RPMI7951 (cell line): ENCODE data around the gene SEMA3G. TPM values are rescaled to one million over a fixed set of nuclear protein-coding genes. Genes with fewer than 3 reads are reported as not detected.

Experiments
- DNase-seq: peaks from one replicate; pipeline ENCODE4 v3.0.0-alpha.2; 2012; ENCODE audit warnings: low read depth
- total RNA-seq: library from RNA; depleted of rRNA; stranded (reverse); fragments of >200 nt; shearing (Covaris generic); gene quantifications from 2 replicates; pipeline ENCODE4 v1.2.3, GENCODE V29; 2014

Gene SEMA3G
- total RNA-seq, 1 experiment from 2014 or later: 0.12 TPM

- DNase-seq: no peak
These were observed 35.1 kb upstream of the SEMA3G start for GRCh38 chr3:52479877-52480575.

DNA sequence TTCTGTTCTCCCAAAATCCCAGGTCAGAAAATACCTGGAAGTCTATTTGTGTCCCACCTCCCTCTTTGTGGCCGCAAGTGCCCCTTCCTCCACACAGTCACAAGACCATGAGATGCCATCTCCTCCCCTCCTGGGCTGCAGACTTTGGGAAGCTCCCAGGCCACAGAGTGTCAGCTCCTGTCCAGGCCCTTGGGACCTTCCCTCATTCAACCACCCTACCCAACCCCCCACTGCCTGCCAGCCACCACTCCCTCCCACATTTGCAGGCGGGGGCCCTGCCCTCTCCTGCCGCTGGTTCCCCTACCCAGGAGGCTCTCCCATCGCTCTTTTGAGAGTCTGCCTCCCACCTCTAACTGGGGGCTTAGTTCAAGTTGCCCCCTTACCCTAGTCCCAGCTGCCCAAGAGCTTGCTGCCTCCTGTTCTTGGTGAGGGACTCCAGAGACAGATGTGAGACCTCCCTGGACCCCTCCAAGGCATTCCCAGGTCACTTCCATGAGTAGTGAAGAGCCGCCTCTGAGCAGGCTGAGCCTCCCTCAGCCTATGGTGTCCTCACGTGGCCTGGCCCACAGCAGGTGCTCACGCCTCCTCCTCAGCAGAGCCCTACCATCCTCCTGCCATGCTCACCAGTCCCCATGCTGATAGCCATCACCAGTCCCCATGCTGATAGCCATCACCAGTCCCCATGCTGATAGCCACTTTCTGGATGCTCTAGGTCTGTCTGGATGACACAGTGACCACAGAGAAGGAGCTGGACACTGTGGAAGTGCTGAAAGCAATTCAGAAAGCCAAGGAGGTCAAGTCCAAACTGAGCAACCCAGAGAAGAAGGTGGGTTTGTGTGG, 34.4 kb upstream of the SEMA3G start:
- DNase-seq: no peak

- DNase-seq: no peak
These were observed 32.8 kb upstream of the SEMA3G start for GRCh38 chr3:52477796-52478095.

GRCh38 chr3:52477076-52477795, 32.3 kb upstream of the SEMA3G start:
- DNase-seq: no peak

DNA sequence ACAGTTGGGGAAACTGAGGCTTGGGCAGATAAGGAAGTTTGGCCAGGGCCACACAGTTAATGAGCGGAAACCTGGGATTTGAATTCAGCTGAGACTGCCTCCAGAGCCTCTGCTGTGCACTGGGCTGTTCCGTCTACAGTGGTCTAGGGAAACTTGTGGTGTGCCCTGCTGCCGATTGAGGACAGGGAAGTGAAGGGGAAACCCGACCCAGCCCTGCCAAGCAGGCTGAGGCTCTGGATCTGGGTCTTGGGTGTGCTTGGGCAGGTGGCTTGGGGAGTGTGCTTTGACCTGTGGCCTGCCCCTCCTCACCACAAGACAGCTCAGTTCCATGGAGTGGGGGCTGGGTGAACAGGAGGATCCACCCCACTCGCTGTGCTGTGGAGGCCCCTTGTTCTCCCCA, 28.1 kb upstream of the SEMA3G start:
- DNase-seq: no peak

DNA sequence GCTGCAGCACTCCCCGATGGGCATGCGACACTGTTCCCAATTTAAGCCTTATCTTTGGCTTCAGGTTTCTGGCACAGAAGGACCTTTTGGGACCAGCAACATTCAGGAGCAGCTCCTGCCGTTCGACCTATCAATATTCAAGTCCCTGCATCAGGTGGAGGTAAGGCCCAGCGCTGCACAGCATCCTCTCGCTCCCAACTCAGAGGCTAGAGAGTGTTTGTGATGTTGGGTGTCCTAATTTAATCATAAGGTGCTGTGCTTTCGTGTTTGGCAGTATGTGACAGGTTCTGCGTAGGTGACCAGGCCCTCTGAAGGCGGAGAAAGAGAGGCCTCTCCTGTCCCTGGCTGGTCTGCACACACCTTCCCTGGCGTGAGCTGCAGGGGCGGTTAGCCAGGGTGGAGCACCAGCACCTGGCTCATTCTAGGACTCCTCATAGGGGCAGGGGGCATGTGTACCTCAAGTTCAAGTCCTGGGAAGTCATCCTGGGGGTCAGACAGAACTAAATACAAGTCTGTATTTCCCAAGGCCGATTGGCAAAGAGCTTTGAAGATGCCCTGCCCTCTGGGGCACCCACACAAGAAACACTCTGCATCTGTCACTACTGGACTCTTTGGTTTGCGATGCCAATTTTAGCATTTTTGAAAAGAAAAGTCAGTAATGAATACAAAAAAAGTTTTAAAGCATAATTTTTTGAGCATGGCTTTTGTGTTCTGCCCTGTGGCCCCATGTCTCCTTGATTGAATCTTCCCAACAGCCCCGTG, 27.5 kb upstream of the SEMA3G start:
- no peak for DNase-seq

GRCh38 chr3:52471371-52472238, 26.7 kb upstream of the SEMA3G start:
- DNase-seq: peak; percentile 57

GRCh38 chr3:52470920-52471319, 26.0 kb upstream of the SEMA3G start:
- no peak for DNase-seq

- no peak for DNase-seq
These were observed 24.1 kb upstream of the SEMA3G start for GRCh38 chr3:52469001-52469400.

- no peak for DNase-seq
These were observed 23.4 kb upstream of the SEMA3G start for GRCh38 chr3:52468336-52468735.

GRCh38 chr3:52463416-52463815, 18.5 kb upstream of the SEMA3G start:
- no peak for DNase-seq

DNA sequence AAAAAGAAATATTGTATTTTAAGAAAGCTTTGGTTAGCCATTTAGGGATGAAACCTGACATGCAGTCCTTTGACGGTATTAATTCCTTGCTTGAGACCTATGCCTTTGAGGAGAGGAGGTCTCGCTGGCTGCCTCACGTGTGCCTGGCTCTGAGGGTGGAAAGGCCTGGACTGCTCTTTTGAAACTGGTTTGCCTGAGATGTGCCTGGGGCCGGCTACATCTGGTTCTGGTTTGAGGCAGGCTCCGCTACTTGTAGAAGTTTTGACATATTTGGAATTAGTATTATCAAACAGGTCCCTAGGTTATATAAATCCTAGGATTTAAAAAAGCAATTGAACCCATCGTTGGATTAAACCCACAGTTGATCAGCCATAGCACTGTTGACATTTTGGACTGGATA, 17.0 kb upstream of the SEMA3G start:
- DNase-seq: no peak

GRCh38 chr3:52458770-52459545, 14.1 kb upstream of the SEMA3G start:
- no peak for DNase-seq

DNA sequence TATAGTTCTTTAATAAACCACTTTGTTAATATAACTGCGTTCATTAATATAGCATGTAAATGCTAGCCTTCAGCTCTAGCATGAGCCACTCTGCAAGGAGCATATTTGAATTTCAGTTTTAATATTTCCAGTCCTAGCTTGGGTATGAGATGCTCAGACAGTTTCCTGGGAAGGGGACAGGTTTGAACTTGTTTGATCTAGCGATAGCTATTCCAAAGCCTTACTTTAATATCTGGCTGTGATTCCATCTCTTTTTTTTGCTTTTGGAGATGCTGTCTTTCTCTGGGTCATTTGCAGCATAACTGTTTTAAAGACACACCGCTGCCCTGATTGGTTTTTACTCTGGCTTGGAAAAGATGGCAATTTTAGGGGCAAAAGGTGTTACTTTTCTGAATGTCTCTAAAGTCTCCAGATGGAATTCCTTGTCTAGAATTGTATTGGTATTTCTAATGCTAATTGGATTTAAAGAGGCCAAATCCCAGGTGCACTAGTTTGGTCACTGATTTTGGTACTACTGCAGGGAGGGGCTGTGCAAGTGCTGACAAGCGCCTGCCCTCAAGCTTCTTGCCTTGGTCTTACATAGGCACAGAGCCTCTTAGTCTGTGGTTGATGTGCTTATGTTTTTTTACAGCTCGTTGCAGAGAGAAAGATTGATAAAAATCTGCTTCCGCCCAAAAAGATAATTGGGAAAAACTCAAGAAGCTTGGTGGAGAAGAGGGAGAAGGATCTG, 13.3 kb upstream of the SEMA3G start:
- DNase-seq: no peak

GRCh38 chr3:52456800-52457183, 11.9 kb upstream of the SEMA3G start:
- DNase-seq: no peak

- peak; percentile 45 for DNase-seq
These were observed 11.4 kb upstream of the SEMA3G start for GRCh38 chr3:52456169-52456799.

DNA sequence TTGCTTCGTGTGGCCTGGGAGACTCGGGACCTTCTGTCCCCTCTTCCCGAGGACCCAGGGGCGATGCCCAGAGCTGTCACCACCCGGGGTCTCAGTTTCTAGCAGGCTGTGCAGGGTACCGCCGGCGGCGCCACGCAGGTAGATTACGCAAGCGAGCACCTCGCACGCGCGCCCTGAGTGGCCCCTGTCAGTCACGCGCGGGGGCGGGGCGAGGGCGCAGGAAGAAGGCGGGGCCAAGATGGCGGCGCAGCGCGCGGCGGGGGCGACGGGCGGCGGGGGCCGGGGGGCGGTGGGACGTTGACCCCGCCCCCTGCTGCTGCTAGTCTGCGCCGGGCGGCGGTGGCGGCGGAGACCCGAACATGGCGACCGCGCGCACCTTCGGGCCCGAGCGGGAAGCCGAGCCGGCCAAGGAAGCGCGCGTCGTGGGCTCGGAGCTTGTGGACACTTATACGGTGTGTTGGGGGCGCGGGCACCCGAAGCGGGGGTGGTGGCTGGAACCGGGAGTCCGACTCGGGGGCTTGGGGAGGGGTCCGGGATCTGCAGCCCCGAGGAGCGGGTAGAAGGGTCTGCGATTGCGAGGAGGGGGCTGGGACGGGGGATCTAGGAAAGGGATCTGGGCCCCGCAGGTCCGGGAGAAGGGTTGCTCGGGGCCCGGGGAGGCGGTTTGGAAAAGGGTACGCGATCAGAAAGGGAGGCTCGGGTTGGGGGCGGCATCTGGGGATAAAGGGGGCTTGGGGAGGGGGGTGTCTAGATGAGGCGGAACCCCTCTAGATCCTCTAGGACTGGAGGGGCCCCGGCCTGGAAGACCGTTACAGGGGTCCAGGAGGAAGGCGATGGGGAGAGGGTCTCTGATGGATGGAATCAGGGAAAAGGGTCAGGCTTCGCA, 10.6 kb upstream of the SEMA3G start, which contains the start of gene NISCH:
NISCH (plus strand) TSS at position 322 of the 886 bp plus-strand sequence; CDS start at position 360, 38 bp downstream.
- peak; percentile 77 for DNase-seq

DNA sequence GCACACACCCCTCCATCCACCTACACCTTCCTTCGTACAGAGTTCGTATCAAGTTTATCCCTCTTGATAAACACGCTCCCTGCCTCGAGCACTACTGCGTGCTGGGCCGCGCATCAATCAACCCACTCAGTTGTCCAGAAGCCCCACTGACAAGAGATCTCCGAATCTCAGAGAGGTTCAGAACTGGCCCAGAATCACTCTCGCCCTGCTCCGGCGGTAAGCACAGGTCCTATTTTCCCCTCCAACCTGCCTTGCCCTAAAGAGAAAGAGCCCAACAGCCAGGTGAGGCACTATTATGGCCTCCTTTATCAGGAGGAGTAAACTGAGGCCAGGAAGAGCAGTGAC, 10.0 kb upstream of the SEMA3G start:
- no peak for DNase-seq
